Measurements from ENCODE around the gene GPR108. TPM values are rescaled to one million over a fixed set of nuclear protein-coding genes. Genes with fewer than 3 reads are reported as not detected.

The GPR108 gene
- total and polyA plus RNA-seq, 4 donors, result 17.2 to 34.2 (median 30.5) TPM

DNA sequence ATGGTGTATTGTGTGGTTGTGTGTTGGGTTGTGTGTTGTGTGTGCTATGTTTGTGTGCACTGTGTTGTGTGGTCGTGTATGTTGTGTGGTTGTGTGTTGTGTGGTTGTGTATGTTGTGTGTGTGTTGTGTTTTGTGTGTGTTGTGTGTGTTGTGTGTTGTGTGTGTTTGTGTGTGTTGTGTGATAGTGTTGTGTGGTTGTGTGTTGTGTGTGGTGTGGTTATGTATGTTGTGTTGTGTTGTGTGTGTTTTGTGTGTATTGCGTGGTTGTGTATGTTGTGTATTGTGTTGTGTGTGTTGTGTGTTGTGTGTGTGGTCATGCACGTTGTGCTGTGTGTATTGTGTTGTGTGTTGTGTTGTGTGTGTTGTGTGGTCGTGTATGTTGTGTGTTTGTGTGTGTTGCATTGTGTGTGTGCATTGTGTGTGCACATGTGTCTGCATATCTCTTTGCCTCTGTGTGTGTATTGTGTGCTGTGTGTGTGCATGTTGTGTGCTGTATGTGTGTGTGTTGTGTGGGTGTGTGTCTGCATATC lies 19.9 kb downstream of the GPR108 start:
- peak overlapping the region in 1 of 2 donors; percentile 37 for H3K27ac ChIP-seq (ENCODE audit: low read depth in 1 of 2, low read length in 2 of 2)
- DNase-seq (ENCODE audit: low spot score), result no peak
- H3K27me3 ChIP-seq (ENCODE audit: control insufficient read depth in 4 of 4, insufficient read depth in 4 of 4, low read length in 3 of 4), result no peaks in the 10 kb centered on the region
- no peaks in the 10 kb centered on the region for H3K9me3 ChIP-seq (ENCODE audit: control insufficient read depth in 4 of 4, low read length in 3 of 4)
- TF ChIP-seq RAD21 (IDR thresholded peaks at IDR 0.05), result no peak
- WGBS, result 41% methylated on average over 4 of the region's 4 CpGs
- peak overlapping the region; percentile 49 to 74 (median 66) for H3K4me3 ChIP-seq (ENCODE audit: low read depth in 1 of 3, low read length in 3 of 3)
- H3K9ac ChIP-seq (ENCODE audit: low read depth in 1 of 2, low read length in 2 of 2), result no peak overlapping the region
- H3K4me1 ChIP-seq (ENCODE audit: control insufficient read depth in 4 of 4, insufficient read depth in 4 of 4, low read length in 3 of 4), result peaks cover 0 to 44% (median 31%) of the 10 kb centered on the region in 4 donors
- peaks cover 5 to 35% (median 30%) of the 10 kb centered on the region in 4 donors for H3K36me3 ChIP-seq (ENCODE audit: control insufficient read depth in 4 of 4, insufficient read depth in 3 of 4, low read depth in 1 of 4, low read length in 3 of 4)

DNA sequence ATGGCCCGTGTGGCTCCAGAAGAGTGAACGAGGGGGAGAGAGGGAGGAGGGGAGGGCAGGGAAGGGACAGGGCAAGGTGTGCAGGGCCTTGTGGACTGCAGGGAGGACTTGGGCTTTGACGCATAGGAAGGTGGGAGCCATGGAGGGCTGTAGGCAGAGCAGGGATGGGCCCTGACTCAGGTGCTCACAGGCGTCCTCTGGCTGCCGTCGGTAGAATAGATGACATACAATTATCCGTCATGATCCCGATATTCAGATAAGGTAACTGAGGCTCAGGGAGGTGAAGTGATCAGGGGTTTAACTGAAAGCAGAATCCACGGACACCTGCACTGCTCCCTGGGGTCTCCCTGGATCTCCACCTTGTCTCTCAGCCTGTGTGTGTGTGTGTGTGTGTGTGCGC lies 20.3 kb downstream of the GPR108 start:
- TF ChIP-seq FOXA1 (IDR thresholded peaks at IDR 0.05), result no peak
- TF ChIP-seq HNF4A (conservative IDR thresholded peaks at IDR 0.05), result no peak
- TF ChIP-seq RXRA (IDR thresholded peaks at IDR 0.05), result no peak
- TF ChIP-seq, protein P1, sequence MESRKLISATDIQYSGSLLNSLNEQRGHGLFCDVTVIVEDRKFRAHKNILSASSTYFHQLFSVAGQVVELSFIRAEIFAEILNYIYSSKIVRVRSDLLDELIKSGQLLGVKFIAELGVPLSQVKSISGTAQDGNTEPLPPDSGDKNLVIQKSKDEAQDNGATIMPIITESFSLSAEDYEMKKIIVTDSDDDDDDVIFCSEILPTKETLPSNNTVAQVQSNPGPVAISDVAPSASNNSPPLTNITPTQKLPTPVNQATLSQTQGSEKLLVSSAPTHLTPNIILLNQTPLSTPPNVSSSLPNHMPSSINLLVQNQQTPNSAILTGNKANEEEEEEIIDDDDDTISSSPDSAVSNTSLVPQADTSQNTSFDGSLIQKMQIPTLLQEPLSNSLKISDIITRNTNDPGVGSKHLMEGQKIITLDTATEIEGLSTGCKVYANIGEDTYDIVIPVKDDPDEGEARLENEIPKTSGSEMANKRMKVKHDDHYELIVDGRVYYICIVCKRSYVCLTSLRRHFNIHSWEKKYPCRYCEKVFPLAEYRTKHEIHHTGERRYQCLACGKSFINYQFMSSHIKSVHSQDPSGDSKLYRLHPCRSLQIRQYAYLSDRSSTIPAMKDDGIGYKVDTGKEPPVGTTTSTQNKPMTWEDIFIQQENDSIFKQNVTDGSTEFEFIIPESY (IDR thresholded peaks at IDR 0.05), result no peak
- H3K36me3 ChIP-seq (ENCODE audit: control insufficient read depth in 4 of 4, insufficient read depth in 3 of 4, low read depth in 1 of 4, low read length in 3 of 4), result peaks cover 8 to 39% (median 34%) of the 10 kb centered on the region in 4 donors
- H3K27me3 ChIP-seq (ENCODE audit: control insufficient read depth in 4 of 4, insufficient read depth in 4 of 4, low read length in 3 of 4), result no peaks in the 10 kb centered on the region
- DNase-seq (ENCODE audit: low spot score), result no peak
- H3K4me3 ChIP-seq (ENCODE audit: low read depth in 1 of 3, low read length in 3 of 3), result peak overlapping the region in 2 of 3 donors; percentile 49 to 74
- WGBS, result 53% methylated on average over 10 of the region's 10 CpGs
- peak overlapping the region in 1 of 2 donors; percentile 37 for H3K27ac ChIP-seq (ENCODE audit: low read depth in 1 of 2, low read length in 2 of 2)
- peaks cover 0 to 44% (median 31%) of the 10 kb centered on the region in 4 donors for H3K4me1 ChIP-seq (ENCODE audit: control insufficient read depth in 4 of 4, insufficient read depth in 4 of 4, low read length in 3 of 4)
- H3K9me3 ChIP-seq (ENCODE audit: control insufficient read depth in 4 of 4, low read length in 3 of 4), result no peaks in the 10 kb centered on the region
- no peak overlapping the region for H3K9ac ChIP-seq (ENCODE audit: low read depth in 1 of 2, low read length in 2 of 2)

- H3K9ac ChIP-seq (ENCODE audit: low read depth in 1 of 2, low read length in 2 of 2), result no peak overlapping the region
- no peaks in the 10 kb centered on the region for H3K27me3 ChIP-seq (ENCODE audit: control insufficient read depth in 4 of 4, insufficient read depth in 4 of 4, low read length in 3 of 4)
- H3K4me1 ChIP-seq (ENCODE audit: control insufficient read depth in 4 of 4, insufficient read depth in 4 of 4, low read length in 3 of 4), result peaks cover 0 to 44% (median 33%) of the 10 kb centered on the region in 4 donors
- DNase-seq (ENCODE audit: low spot score), result no peak
- no peaks in the 10 kb centered on the region for H3K9me3 ChIP-seq (ENCODE audit: control insufficient read depth in 4 of 4, low read length in 3 of 4)
- 79% methylated on average over 6 of the region's 6 CpGs for WGBS
- H3K36me3 ChIP-seq (ENCODE audit: control insufficient read depth in 4 of 4, insufficient read depth in 3 of 4, low read depth in 1 of 4, low read length in 3 of 4), result peaks cover 12 to 44% (median 39%) of the 10 kb centered on the region in 4 donors
- TF ChIP-seq ATF3 (IDR thresholded peaks at IDR 0.05), result no peak
- TF ChIP-seq FOXA1 (IDR thresholded peaks at IDR 0.05), result no peak
- no peak for TF ChIP-seq SP1 (IDR thresholded peaks at IDR 0.05)
- TF ChIP-seq RAD21 (IDR thresholded peaks at IDR 0.05), result no peak
- TF ChIP-seq NR2F2 (IDR thresholded peaks at IDR 0.05), result no peak
- TF ChIP-seq JUND (IDR thresholded peaks at IDR 0.05), result no peak
- no peak for TF ChIP-seq MAX (IDR thresholded peaks at IDR 0.05)
- TF ChIP-seq, protein P1 (IDR thresholded peaks at IDR 0.05), result no peak
- no peak for TF ChIP-seq EGR1 (IDR thresholded peaks at IDR 0.05; ENCODE audit: low read depth in 2 of 2)
- no peak for TF ChIP-seq HNF4A (conservative IDR thresholded peaks at IDR 0.05)
- TF ChIP-seq YY1 (IDR thresholded peaks at IDR 0.05), result no peak
- no peak for TF ChIP-seq FOXA2 (IDR thresholded peaks at IDR 0.05)
- TF ChIP-seq TAF1 (conservative IDR thresholded peaks at IDR 0.05), result no peak
- no peak for TF ChIP-seq CTCF (IDR thresholded peaks at IDR 0.05; ENCODE audit: low read depth, low read length, missing input control)
- no peak for TF ChIP-seq RXRA (IDR thresholded peaks at IDR 0.05)
- TF ChIP-seq, protein P2, sequence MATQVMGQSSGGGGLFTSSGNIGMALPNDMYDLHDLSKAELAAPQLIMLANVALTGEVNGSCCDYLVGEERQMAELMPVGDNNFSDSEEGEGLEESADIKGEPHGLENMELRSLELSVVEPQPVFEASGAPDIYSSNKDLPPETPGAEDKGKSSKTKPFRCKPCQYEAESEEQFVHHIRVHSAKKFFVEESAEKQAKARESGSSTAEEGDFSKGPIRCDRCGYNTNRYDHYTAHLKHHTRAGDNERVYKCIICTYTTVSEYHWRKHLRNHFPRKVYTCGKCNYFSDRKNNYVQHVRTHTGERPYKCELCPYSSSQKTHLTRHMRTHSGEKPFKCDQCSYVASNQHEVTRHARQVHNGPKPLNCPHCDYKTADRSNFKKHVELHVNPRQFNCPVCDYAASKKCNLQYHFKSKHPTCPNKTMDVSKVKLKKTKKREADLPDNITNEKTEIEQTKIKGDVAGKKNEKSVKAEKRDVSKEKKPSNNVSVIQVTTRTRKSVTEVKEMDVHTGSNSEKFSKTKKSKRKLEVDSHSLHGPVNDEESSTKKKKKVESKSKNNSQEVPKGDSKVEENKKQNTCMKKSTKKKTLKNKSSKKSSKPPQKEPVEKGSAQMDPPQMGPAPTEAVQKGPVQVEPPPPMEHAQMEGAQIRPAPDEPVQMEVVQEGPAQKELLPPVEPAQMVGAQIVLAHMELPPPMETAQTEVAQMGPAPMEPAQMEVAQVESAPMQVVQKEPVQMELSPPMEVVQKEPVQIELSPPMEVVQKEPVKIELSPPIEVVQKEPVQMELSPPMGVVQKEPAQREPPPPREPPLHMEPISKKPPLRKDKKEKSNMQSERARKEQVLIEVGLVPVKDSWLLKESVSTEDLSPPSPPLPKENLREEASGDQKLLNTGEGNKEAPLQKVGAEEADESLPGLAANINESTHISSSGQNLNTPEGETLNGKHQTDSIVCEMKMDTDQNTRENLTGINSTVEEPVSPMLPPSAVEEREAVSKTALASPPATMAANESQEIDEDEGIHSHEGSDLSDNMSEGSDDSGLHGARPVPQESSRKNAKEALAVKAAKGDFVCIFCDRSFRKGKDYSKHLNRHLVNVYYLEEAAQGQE (IDR thresholded peaks at IDR 0.05), result no peak
- H3K4me3 ChIP-seq (ENCODE audit: low read depth in 1 of 3, low read length in 3 of 3), result no peak overlapping the region
- peak overlapping the region in 1 of 2 donors; percentile 37 for H3K27ac ChIP-seq (ENCODE audit: low read depth in 1 of 2, low read length in 2 of 2)
Observed at GRCh38 chr19:6716610-6716970, 20.8 kb downstream of the GPR108 start.
